ENCODE results near the gene OCIAD1. TPM values are rescaled to one million over a fixed set of nuclear protein-coding genes. Genes with fewer than 3 reads are reported as not detected.
A peak's percentile ranks its signal among the peaks of the same experiment; 100 is the strongest.

OCIAD1 gene
- total and polyA plus RNA-seq, 2 of the 13 experiments (the other 11 are each of a cell fraction or from before 2014, with no cell fraction given): 67.3 to 74.9 TPM

GRCh38 chr4:48830706-48831531 is at the start of gene OCIAD1 (continued):
- TF ChIP-seq ZKSCAN5 (CRISPR knock-in tag; IDR thresholded peaks at IDR 0.05) (no peak; the same call in 1 of the 2 replicates), HNF4G (IDR thresholded peaks at IDR 0.05; ENCODE audit: borderline replicate concordance, low read depth, low read length) (peak; percentile 56; the same call in 1 of the 2 replicates), HNF4G (CRISPR knock-in tag; IDR thresholded peaks at IDR 0.05; ENCODE audit: borderline replicate concordance, low read depth) (no peak), ZBTB44 (CRISPR knock-in tag; IDR thresholded peaks at IDR 0.05) (no peak), BCL6 (CRISPR knock-in tag; IDR thresholded peaks at IDR 0.05) (0 out of 2 replicates have a peak, but pooled peaks have one; percentile 17), ZNF251 (CRISPR knock-in tag; IDR thresholded peaks at IDR 0.05) (no peak), ZNF207 (IDR thresholded peaks at IDR 0.05; ENCODE audit: borderline replicate concordance) (no peak), STAG1 (CRISPR knock-in tag; IDR thresholded peaks at IDR 0.05) (no peak), CCAR2 (optimal IDR thresholded peaks at IDR 0.05; ENCODE audit: low read depth, low read length) (no peak), ZNF616 (CRISPR knock-in tag; IDR thresholded peaks at IDR 0.05; ENCODE audit: low read depth) (no peak), NONO (IDR thresholded peaks at IDR 0.05) (no peak), NONO (CRISPR knock-in tag; conservative IDR thresholded peaks at IDR 0.05) (no peak), RCOR2 (CRISPR knock-in tag; IDR thresholded peaks at IDR 0.05) (no peak), ZNF674 (CRISPR knock-in tag; IDR thresholded peaks at IDR 0.05; ENCODE audit: low read depth) (no peak), FOXJ3 (CRISPR knock-in tag; IDR thresholded peaks at IDR 0.05; ENCODE audit: borderline replicate concordance) (no peak), MTA3 (CRISPR knock-in tag; IDR thresholded peaks at IDR 0.05) (no peak), NFE2 (CRISPR knock-in tag; IDR thresholded peaks at IDR 0.05) (no peak), ZNF329 (CRISPR knock-in tag; IDR thresholded peaks at IDR 0.05; ENCODE audit: low read depth) (no peak), ATM (IDR thresholded peaks at IDR 0.05; ENCODE audit: borderline replicate concordance) (no peak), ZNF180 (CRISPR knock-in tag; IDR thresholded peaks at IDR 0.05; ENCODE audit: borderline replicate concordance, low read depth) (no peak)
